HepG2 (cell line): ENCODE results near the gene WDR54. TPM values are rescaled to one million over a fixed set of nuclear protein-coding genes. Genes with fewer than 3 reads are reported as not detected.
A peak's percentile ranks its signal among the peaks of the same experiment; 100 is the strongest.

Experiments
- AHDC1 ChIP-seq: sonication (generic); formaldehyde crosslinking; IDR thresholded peaks from 2 replicates; pipeline ENCODE4 v1.5.1; 2020; ENCODE audit warnings: mild to moderate bottlenecking, missing genetic modification reagents, borderline replicate concordance
- ARHGAP35 ChIP-seq: sonication (generic); formaldehyde crosslinking; IDR thresholded peaks from 2 replicates; pipeline ENCODE4 v1.9.0; 2022; ENCODE audit warnings: mild to moderate bottlenecking, inconsistent platforms, moderate library complexity, missing genetic modification reagents, borderline replicate concordance
- HES4 ChIP-seq: sonication (generic); formaldehyde crosslinking; IDR thresholded peaks from 2 replicates; pipeline ENCODE4 v1.9.0; 2021; ENCODE audit warnings: mild to moderate bottlenecking, missing genetic modification reagents, borderline replicate concordance
- IRF2 ChIP-seq: IDR thresholded peaks from 2 replicates; pipeline ENCODE4 v1.6.1; 2018; ENCODE audit warnings: missing genetic modification reagents, missing compliant biosample characterization
- LBX2 ChIP-seq: sonication (generic); formaldehyde crosslinking; IDR thresholded peaks from 2 replicates; pipeline ENCODE4 v1.5.0; 2020; ENCODE audit warnings: missing genetic modification reagents, mild to moderate bottlenecking, borderline replicate concordance
- MXD3 ChIP-seq: IDR thresholded peaks from 2 replicates; pipeline ENCODE4 v1.6.1; 2016; ENCODE audit warnings: mild to moderate bottlenecking, missing biosample characterization, missing genetic modification reagents
- SAP130 ChIP-seq: IDR thresholded peaks from 2 replicates; pipeline ENCODE4 v1.6.1; 2016; ENCODE audit warnings: low read depth
- SPEN ChIP-seq: sonication (generic); formaldehyde crosslinking; IDR thresholded peaks from 2 replicates; pipeline ENCODE4 v1.5.1; 2020; ENCODE audit warnings: low read depth, mild to moderate bottlenecking, missing genetic modification reagents
- TFDP1 ChIP-seq: IDR thresholded peaks from 2 replicates; pipeline ENCODE4 v1.6.1; 2016; ENCODE audit warnings: missing compliant biosample characterization, missing genetic modification reagents, borderline replicate concordance
- YEATS2 ChIP-seq: sonication (generic); formaldehyde crosslinking; IDR thresholded peaks from 2 replicates; pipeline ENCODE4 v1.4.0; 2020; ENCODE audit warnings: missing genetic modification reagents, borderline replicate concordance
- ZBTB25 ChIP-seq: IDR thresholded peaks from 2 replicates; pipeline ENCODE4 v1.6.1; 2018; ENCODE audit warnings: missing genetic modification reagents
- ZIK1 ChIP-seq: sonication (generic); formaldehyde crosslinking; IDR thresholded peaks from 2 replicates; pipeline ENCODE4 v1.5.0; 2020; ENCODE audit warnings: mild to moderate bottlenecking, low read depth, missing genetic modification reagents, borderline replicate concordance
- ZNF546 ChIP-seq: sonication (generic); formaldehyde crosslinking; conservative IDR thresholded peaks from 2 replicates; pipeline ENCODE4 v1.8.1; 2023; ENCODE audit warnings: mild to moderate bottlenecking, missing genetic modification reagents
- ZNF563 ChIP-seq: sonication (generic); formaldehyde crosslinking; IDR thresholded peaks from 2 replicates; pipeline ENCODE4 v1.8.0; 2022; ENCODE audit warnings: mild to moderate bottlenecking, moderate library complexity, missing genetic modification reagents
- ZNF605 ChIP-seq: sonication (generic); formaldehyde crosslinking; IDR thresholded peaks from 2 replicates; pipeline ENCODE4 v1.8.0; 2022; ENCODE audit warnings: mild to moderate bottlenecking, missing genetic modification reagents
- ZNF691 ChIP-seq: sonication (generic); formaldehyde crosslinking; IDR thresholded peaks from 2 replicates; pipeline ENCODE4 v1.4.0; 2020; ENCODE audit warnings: missing genetic modification reagents, low read depth, mild to moderate bottlenecking, borderline replicate concordance
- ZNF761 ChIP-seq: sonication (generic); formaldehyde crosslinking; conservative IDR thresholded peaks from 2 replicates; pipeline ENCODE4 v1.4.0; 2020; ENCODE audit warnings: mild to moderate bottlenecking, missing genetic modification reagents
- ZNF788 ChIP-seq: sonication (generic); formaldehyde crosslinking; IDR thresholded peaks from 2 replicates; pipeline ENCODE4 v1.5.0; 2020; ENCODE audit warnings: mild to moderate bottlenecking, missing genetic modification reagents, borderline replicate concordance
- ZSCAN9 ChIP-seq: IDR thresholded peaks from 2 replicates; pipeline ENCODE4 v1.6.1; 2016; ENCODE audit warnings: borderline replicate concordance
- polyA plus RNA-seq, 8 experiments: library from polyadenylated mRNA; depleted of rRNA in 3 of 8; stranded (reverse) in 7 of 8; unstranded in 1 of 8; fragments of >200 nt; fragmentation: Illumina TruSeq in 4 of 8; extraction: Trizol in 4 of 8; gene quantifications; 2 replicates each; pipeline versions ENCODE4 v1.2.1 to v1.2.3, GENCODE V29; 2011 to 2016; ENCODE audit warnings: low read depth in 4 of 8, missing spikeins in 1 of 8, mixed read lengths in 1 of 8; ENCODE audit not compliant: insufficient read depth in 1 of 8
- total RNA-seq, 5 experiments: library from RNA; depleted of rRNA; stranded (reverse); fragments of >200 nt; fragmentation: Illumina TruSeq; extraction: Trizol; gene quantifications; 2 replicates each; pipeline ENCODE4 v1.2.3, GENCODE V29; 2016; ENCODE audit warnings: low read depth in 1 of 5

WDR54 gene
- total and polyA plus RNA-seq, 2 of the 13 experiments (the other 11 are each of a cell fraction or from before 2014, with no cell fraction given), result 2.0 to 17.3 TPM

GRCh38 chr2:74413001-74413698 lies 8.4 kb upstream of the WDR54 start (continued):
- TF ChIP-seq ZNF691 (CRISPR knock-in tag), result no peak
- no peak for TF ChIP-seq LBX2
- TF ChIP-seq ZIK1 (CRISPR knock-in tag), result 0 out of 2 replicates have a peak, but pooled peaks have one; percentile 26
- TF ChIP-seq ZSCAN9, result peak; percentile 46; the same call in 1 of the 2 replicates
- TF ChIP-seq YEATS2 (CRISPR knock-in tag), result peak; percentile 41; the same call in 1 of the 2 replicates
- TF ChIP-seq AHDC1 (CRISPR knock-in tag), result no peak
- TF ChIP-seq ARHGAP35 (CRISPR knock-in tag), result no peak
- TF ChIP-seq ZBTB25 (CRISPR knock-in tag), result peak; percentile 40; the same call in 1 of the 2 replicates
- peak; percentile 9; the same call in 1 of the 2 replicates for TF ChIP-seq TFDP1 (CRISPR knock-in tag)
- TF ChIP-seq SPEN (CRISPR knock-in tag), result peak; percentile 64; the same call in 1 of the 2 replicates
- TF ChIP-seq ZNF761 (CRISPR knock-in tag), result peak; percentile 26; the same call in 1 of the 2 replicates
- TF ChIP-seq MXD3, result no peak
- TF ChIP-seq IRF2 (CRISPR knock-in tag), result peak; percentile 55; the same call in 1 of the 2 replicates
- peak; percentile 72; the same call in 1 of the 2 replicates for TF ChIP-seq ZNF605 (CRISPR knock-in tag)
- TF ChIP-seq SAP130 (CRISPR knock-in tag), result peak; percentile 58; the same call in 1 of the 2 replicates
- TF ChIP-seq ZNF788 (CRISPR knock-in tag), result peak; percentile 65; the same call in 1 of the 2 replicates
- 0 out of 2 replicates have a peak, but pooled peaks have one; percentile 55 for TF ChIP-seq HES4
- TF ChIP-seq ZNF563 (CRISPR knock-in tag), result no peak
- no peak for TF ChIP-seq ZNF546 (CRISPR knock-in tag)
